ENCODE measurements around the gene NR1H3.

DNA sequence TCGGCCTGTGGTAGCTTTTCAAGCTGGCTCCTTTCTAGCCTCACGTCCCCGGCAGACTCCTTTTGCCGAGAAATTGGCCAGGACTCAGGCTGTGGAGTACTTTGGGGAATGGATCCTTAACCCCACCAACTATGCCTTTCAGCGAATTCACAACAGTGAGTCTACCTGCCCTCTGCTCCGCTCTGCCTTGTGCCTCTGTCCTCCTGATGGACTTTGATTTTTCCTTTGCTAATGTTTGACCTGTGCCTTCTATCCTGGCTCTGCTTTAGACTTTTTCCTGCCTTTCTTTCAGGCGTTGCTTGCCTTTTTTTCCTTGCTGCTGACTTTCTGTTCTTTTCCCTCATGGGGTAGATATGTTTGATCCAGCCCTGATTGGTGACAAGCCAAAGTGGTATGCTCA, 24.7 kb downstream of the NR1H3 start:
- TF ChIP-seq, protein P1, sequence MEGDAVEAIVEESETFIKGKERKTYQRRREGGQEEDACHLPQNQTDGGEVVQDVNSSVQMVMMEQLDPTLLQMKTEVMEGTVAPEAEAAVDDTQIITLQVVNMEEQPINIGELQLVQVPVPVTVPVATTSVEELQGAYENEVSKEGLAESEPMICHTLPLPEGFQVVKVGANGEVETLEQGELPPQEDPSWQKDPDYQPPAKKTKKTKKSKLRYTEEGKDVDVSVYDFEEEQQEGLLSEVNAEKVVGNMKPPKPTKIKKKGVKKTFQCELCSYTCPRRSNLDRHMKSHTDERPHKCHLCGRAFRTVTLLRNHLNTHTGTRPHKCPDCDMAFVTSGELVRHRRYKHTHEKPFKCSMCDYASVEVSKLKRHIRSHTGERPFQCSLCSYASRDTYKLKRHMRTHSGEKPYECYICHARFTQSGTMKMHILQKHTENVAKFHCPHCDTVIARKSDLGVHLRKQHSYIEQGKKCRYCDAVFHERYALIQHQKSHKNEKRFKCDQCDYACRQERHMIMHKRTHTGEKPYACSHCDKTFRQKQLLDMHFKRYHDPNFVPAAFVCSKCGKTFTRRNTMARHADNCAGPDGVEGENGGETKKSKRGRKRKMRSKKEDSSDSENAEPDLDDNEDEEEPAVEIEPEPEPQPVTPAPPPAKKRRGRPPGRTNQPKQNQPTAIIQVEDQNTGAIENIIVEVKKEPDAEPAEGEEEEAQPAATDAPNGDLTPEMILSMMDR (IDR thresholded peaks at IDR 0.05): no peak
- no peak for TF ChIP-seq POLR2A (IDR thresholded peaks at IDR 0.05)

Measured in Peyer's patch (tissue), 4 donors.